K562 (cell line): ENCODE results near the gene ENG. TPM values are rescaled to one million over a fixed set of nuclear protein-coding genes. Genes with fewer than 3 reads are reported as not detected.

ENCODE experiments used
- microRNA-seq: library from miRNA; unstranded; fragments of <30 nt; microRNA quantifications from one replicate; pipeline ENCODE4, GENCODE V29; 2018; ENCODE audit warnings: borderline microRNAs expressed
- polyA plus RNA-seq, 8 experiments: library from polyadenylated mRNA; depleted of rRNA in 4 of 8; stranded (reverse) in 5 of 8; unstranded in 3 of 8; fragments of >200 nt; fragmentation: Nextera tagmentation in 2 of 8; fragmentation: Illumina TruSeq in 1 of 8; extraction: Ambion mirVana in 2 of 8; extraction: Trizol in 1 of 8; gene quantifications; 2 replicates each; pipeline versions ENCODE4 v1.2.1 to v1.2.3, GENCODE V29; 2011 to 2014; ENCODE audit warnings: inconsistent platforms in 1 of 8, missing spikeins in 1 of 8
- small RNA-seq: library from RNA; depleted of rRNA; stranded (forward); fragments of <200 nt; gene quantifications from one replicate; pipeline ENCODE3, GENCODE V24; 2014
- total RNA-seq, 7 experiments: library from RNA; depleted of rRNA in 6 of 7; stranded (reverse); fragments of >200 nt in 6 of 7; fragmentation: Illumina TruSeq in 2 of 7; extraction: Trizol in 2 of 7; gene quantifications; 2 replicates each; pipeline versions ENCODE4 v1.2.1 to v1.2.3, GENCODE V29; 2011 to 2021; ENCODE audit warnings: low replicate concordance in 1 of 7

The ENG gene
- total and polyA plus RNA-seq, 9 of the 15 experiments (the other 6 are each of a cell fraction or from before 2014, with no cell fraction given): 0.04 to 0.40 (median 0.14) TPM; not detected in 1

Small RNAs within 50 kb of the gene (microRNA-seq; reads per million reads assigned to microRNA genes)
- gene MIR2861: not detected
- gene MIR3960: not detected
- 0.73 reads per million for gene MIR4672

Small RNAs within 50 kb of the gene (small RNA-seq; reads per million reads assigned to genes)
- gene MIR4672 (0.59 reads per million, percentile 32 among the genes with 10 or more reads in this experiment), gene RF00019 (not detected), gene RNA5SP296 (not detected)

Other genes starting within 250 kb of the ENG start
Only the 7 nearest of the 16 such genes appear.
- 0.29 and 1.2 TPM in 2 replicates for gene SH2D3C, start 76.0 kb downstream of the ENG start, total RNA-seq (2014; rRNA removed)
- 0.11 and 0.19 TPM in 2 replicates for gene SH2D3C, start 76.0 kb downstream of the ENG start, total RNA-seq (2014; rRNA removed; fragmentation: Illumina TruSeq; extraction: Trizol)
- 0.29 and 0.34 TPM in 2 replicates for gene SH2D3C, start 76.0 kb downstream of the ENG start, total RNA-seq (2015; rRNA removed; fragmentation: Illumina TruSeq; extraction: Trizol)
- 0.83 and 0.89 TPM in 2 replicates for gene SH2D3C, start 76.0 kb downstream of the ENG start, total RNA-seq (2021)
- 0.22 and 1.3 TPM in 2 replicates for gene SH2D3C, start 76.0 kb downstream of the ENG start, polyA plus RNA-seq (2011; rRNA removed)
- gene SH2D3C, start 76.0 kb downstream of the ENG start, polyA plus RNA-seq (2014; fragmentation: Illumina TruSeq; extraction: Trizol): 0.19 and 0.29 TPM in 2 replicates
- under 1 TPM in 1 of 2 experiments, not detected in 1; 0.03 TPM for gene SH2D3C, start 76.0 kb downstream of the ENG start, polyA plus RNA-seq (2014; fragmentation: Nextera tagmentation; extraction: Ambion mirVana)
- gene SH2D3C, start 76.0 kb downstream of the ENG start, polyA plus RNA-seq (2014; rRNA removed): 0.21 and 0.38 TPM in 2 replicates
- gene CDK9, start 68.6 kb downstream of the ENG start, total RNA-seq (2014; rRNA removed): 33.0 and 36.7 TPM in 2 replicates
- gene CDK9, start 68.6 kb downstream of the ENG start, total RNA-seq (2014; rRNA removed; fragmentation: Illumina TruSeq; extraction: Trizol): 27.5 and 27.9 TPM in 2 replicates
- 28.1 and 29.8 TPM in 2 replicates for gene CDK9, start 68.6 kb downstream of the ENG start, total RNA-seq (2015; rRNA removed; fragmentation: Illumina TruSeq; extraction: Trizol)
- 75.2 and 78.6 TPM in 2 replicates for gene CDK9, start 68.6 kb downstream of the ENG start, total RNA-seq (2021)
- 44.6 and 51.9 TPM in 2 replicates for gene CDK9, start 68.6 kb downstream of the ENG start, polyA plus RNA-seq (2011; rRNA removed)
- 54.1 and 60.5 TPM in 2 replicates for gene CDK9, start 68.6 kb downstream of the ENG start, polyA plus RNA-seq (2014; fragmentation: Illumina TruSeq; extraction: Trizol)
- 1 to 10 TPM; 4.2 to 5.0 TPM for gene CDK9, start 68.6 kb downstream of the ENG start, polyA plus RNA-seq (2014; fragmentation: Nextera tagmentation; extraction: Ambion mirVana)
- 34.7 and 42.6 TPM in 2 replicates for gene CDK9, start 68.6 kb downstream of the ENG start, polyA plus RNA-seq (2014; rRNA removed)
- gene FPGS, start 51.8 kb downstream of the ENG start, total RNA-seq (2014; rRNA removed): 77.1 and 91.1 TPM in 2 replicates
- gene FPGS, start 51.8 kb downstream of the ENG start, total RNA-seq (2014; rRNA removed; fragmentation: Illumina TruSeq; extraction: Trizol): 19.7 and 32.6 TPM in 2 replicates
- 52.9 and 54.0 TPM in 2 replicates for gene FPGS, start 51.8 kb downstream of the ENG start, total RNA-seq (2015; rRNA removed; fragmentation: Illumina TruSeq; extraction: Trizol)
- gene FPGS, start 51.8 kb downstream of the ENG start, total RNA-seq (2021): 85.1 and 90.2 TPM in 2 replicates
- 59.2 and 65.5 TPM in 2 replicates for gene FPGS, start 51.8 kb downstream of the ENG start, polyA plus RNA-seq (2011; rRNA removed)
- gene FPGS, start 51.8 kb downstream of the ENG start, polyA plus RNA-seq (2014; fragmentation: Illumina TruSeq; extraction: Trizol): 86.4 and 87.8 TPM in 2 replicates
- 1 to 10 TPM in 1 of 2 experiments, under 1 TPM in 1; 0.84 to 2.0 TPM for gene FPGS, start 51.8 kb downstream of the ENG start, polyA plus RNA-seq (2014; fragmentation: Nextera tagmentation; extraction: Ambion mirVana)
- gene FPGS, start 51.8 kb downstream of the ENG start, polyA plus RNA-seq (2014; rRNA removed): 61.4 and 63.1 TPM in 2 replicates
- gene AK1, start 23.0 kb upstream of the ENG start, total RNA-seq (2014; rRNA removed): 33.2 and 56.5 TPM in 2 replicates
- 15.1 and 22.6 TPM in 2 replicates for gene AK1, start 23.0 kb upstream of the ENG start, total RNA-seq (2014; rRNA removed; fragmentation: Illumina TruSeq; extraction: Trizol)
- 38.7 and 39.0 TPM in 2 replicates for gene AK1, start 23.0 kb upstream of the ENG start, total RNA-seq (2015; rRNA removed; fragmentation: Illumina TruSeq; extraction: Trizol)
- 67.6 and 71.8 TPM in 2 replicates for gene AK1, start 23.0 kb upstream of the ENG start, total RNA-seq (2021)
- gene AK1, start 23.0 kb upstream of the ENG start, polyA plus RNA-seq (2011; rRNA removed): 37.2 and 44.6 TPM in 2 replicates
- 68.8 and 76.7 TPM in 2 replicates for gene AK1, start 23.0 kb upstream of the ENG start, polyA plus RNA-seq (2014; fragmentation: Illumina TruSeq; extraction: Trizol)
- 10 to 100 TPM; 10.1 to 38.9 TPM for gene AK1, start 23.0 kb upstream of the ENG start, polyA plus RNA-seq (2014; fragmentation: Nextera tagmentation; extraction: Ambion mirVana)
- gene AK1, start 23.0 kb upstream of the ENG start, polyA plus RNA-seq (2014; rRNA removed): 58.1 and 73.2 TPM in 2 replicates
- 13.0 and 16.0 TPM in 2 replicates for gene ST6GALNAC6, start 44.9 kb upstream of the ENG start, total RNA-seq (2014; rRNA removed)
- 6.4 and 8.2 TPM in 2 replicates for gene ST6GALNAC6, start 44.9 kb upstream of the ENG start, total RNA-seq (2014; rRNA removed; fragmentation: Illumina TruSeq; extraction: Trizol)
- 16.8 and 17.0 TPM in 2 replicates for gene ST6GALNAC6, start 44.9 kb upstream of the ENG start, total RNA-seq (2015; rRNA removed; fragmentation: Illumina TruSeq; extraction: Trizol)
- 17.3 and 18.7 TPM in 2 replicates for gene ST6GALNAC6, start 44.9 kb upstream of the ENG start, total RNA-seq (2021)
- gene ST6GALNAC6, start 44.9 kb upstream of the ENG start, polyA plus RNA-seq (2011; rRNA removed): 23.0 and 23.7 TPM in 2 replicates
- 14.5 and 15.6 TPM in 2 replicates for gene ST6GALNAC6, start 44.9 kb upstream of the ENG start, polyA plus RNA-seq (2014; fragmentation: Illumina TruSeq; extraction: Trizol)
- under 1 TPM; 0.13 to 0.20 TPM for gene ST6GALNAC6, start 44.9 kb upstream of the ENG start, polyA plus RNA-seq (2014; fragmentation: Nextera tagmentation; extraction: Ambion mirVana)
- 16.4 and 19.0 TPM in 2 replicates for gene ST6GALNAC6, start 44.9 kb upstream of the ENG start, polyA plus RNA-seq (2014; rRNA removed)
- gene ST6GALNAC4, start 62.4 kb upstream of the ENG start, total RNA-seq (2014; rRNA removed): 25.5 and 47.2 TPM in 2 replicates
- gene ST6GALNAC4, start 62.4 kb upstream of the ENG start, total RNA-seq (2014; rRNA removed; fragmentation: Illumina TruSeq; extraction: Trizol): 2.8 and 6.6 TPM in 2 replicates
- 17.2 and 19.0 TPM in 2 replicates for gene ST6GALNAC4, start 62.4 kb upstream of the ENG start, total RNA-seq (2015; rRNA removed; fragmentation: Illumina TruSeq; extraction: Trizol)
- gene ST6GALNAC4, start 62.4 kb upstream of the ENG start, total RNA-seq (2021): 43.1 and 47.1 TPM in 2 replicates
- 14.0 and 19.4 TPM in 2 replicates for gene ST6GALNAC4, start 62.4 kb upstream of the ENG start, polyA plus RNA-seq (2011; rRNA removed)
- 15.4 and 34.0 TPM in 2 replicates for gene ST6GALNAC4, start 62.4 kb upstream of the ENG start, polyA plus RNA-seq (2014; fragmentation: Illumina TruSeq; extraction: Trizol)
- 1 to 10 TPM; 2.6 to 3.4 TPM for gene ST6GALNAC4, start 62.4 kb upstream of the ENG start, polyA plus RNA-seq (2014; fragmentation: Nextera tagmentation; extraction: Ambion mirVana)
- 26.0 and 42.6 TPM in 2 replicates for gene ST6GALNAC4, start 62.4 kb upstream of the ENG start, polyA plus RNA-seq (2014; rRNA removed)
- 2.5 and 3.1 TPM in 2 replicates for gene PIP5KL1, start 76.1 kb upstream of the ENG start, total RNA-seq (2014; rRNA removed)
- 0.80 and 1.2 TPM in 2 replicates for gene PIP5KL1, start 76.1 kb upstream of the ENG start, total RNA-seq (2014; rRNA removed; fragmentation: Illumina TruSeq; extraction: Trizol)
- 0.58 and 1.3 TPM in 2 replicates for gene PIP5KL1, start 76.1 kb upstream of the ENG start, total RNA-seq (2015; rRNA removed; fragmentation: Illumina TruSeq; extraction: Trizol)
- 3.0 and 3.7 TPM in 2 replicates for gene PIP5KL1, start 76.1 kb upstream of the ENG start, total RNA-seq (2021)
- gene PIP5KL1, start 76.1 kb upstream of the ENG start, polyA plus RNA-seq (2011; rRNA removed): 1.2 and 1.6 TPM in 2 replicates
- gene PIP5KL1, start 76.1 kb upstream of the ENG start, polyA plus RNA-seq (2014; fragmentation: Illumina TruSeq; extraction: Trizol): 0.82 and 1.2 TPM in 2 replicates
- gene PIP5KL1, start 76.1 kb upstream of the ENG start, polyA plus RNA-seq (2014; fragmentation: Nextera tagmentation; extraction: Ambion mirVana): under 1 TPM; 0.18 to 0.41 TPM
- gene PIP5KL1, start 76.1 kb upstream of the ENG start, polyA plus RNA-seq (2014; rRNA removed): 4.3 and 4.8 TPM in 2 replicates